Measurements from ENCODE around the gene A3GALT2. TPM values are rescaled to one million over a fixed set of nuclear protein-coding genes. Genes with fewer than 3 reads are reported as not detected.

The A3GALT2 gene
- polyA plus RNA-seq, 1 of the 3 experiments (the other 2 are of a cell fraction): 0.07 TPM

DNA sequence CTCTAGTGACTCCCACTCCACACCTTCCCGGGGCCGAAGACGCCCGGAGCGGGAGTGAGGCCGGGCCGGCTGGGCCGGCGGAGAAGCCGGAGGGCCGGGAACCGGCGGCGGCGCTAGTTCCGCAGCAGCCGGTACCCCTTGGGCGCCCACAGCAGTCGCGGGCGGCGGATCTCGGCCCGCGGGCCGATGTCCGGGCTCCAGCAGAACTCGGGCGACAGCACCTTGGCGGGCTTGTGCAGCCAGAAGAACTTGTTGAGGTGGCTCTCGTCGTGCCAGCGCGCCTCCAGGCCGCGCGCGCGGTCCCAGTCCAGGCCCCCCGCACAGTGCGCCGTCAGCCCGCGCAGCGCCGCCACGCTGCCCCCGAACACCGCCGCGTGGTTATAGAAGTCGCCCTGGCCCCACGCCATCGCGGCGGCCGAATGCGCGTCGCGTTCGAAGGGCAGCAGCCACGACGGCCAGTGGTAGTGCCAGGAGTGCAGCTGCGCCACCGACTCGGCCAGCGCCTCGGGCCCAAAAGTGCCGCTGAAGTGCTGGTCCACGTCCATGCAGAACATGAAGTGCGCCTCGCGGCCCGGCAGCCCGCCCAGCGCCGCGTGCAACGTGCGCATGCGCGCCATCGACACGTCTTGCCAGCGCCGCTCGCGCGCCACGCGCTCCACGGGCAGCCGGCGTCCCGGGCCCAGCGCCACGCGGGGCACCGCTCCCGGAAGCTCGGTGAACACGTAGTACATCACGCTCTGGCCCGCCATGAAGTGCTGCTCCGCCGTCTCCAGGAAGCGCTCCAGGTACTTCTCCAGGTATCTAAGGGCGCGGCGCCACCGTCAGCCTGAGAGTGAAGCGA, 14.0 kb downstream of the A3GALT2 start:
- no peak for DNase-seq
- 97% methylated on average over 94 of the region's 113 CpGs for WGBS (ENCODE audit: low lambda C conversion rate)
- Histone ChIP-seq H3K9me3 (no peaks in the 10 kb centered on the region), H3F3A (replicated peaks; ENCODE audit: insufficient read depth) (no peaks in the 10 kb centered on the region), H3K9me2 (no peaks in the 10 kb centered on the region), H3K36me3 (replicated peaks in 1 of 2; ENCODE audit: control insufficient read depth in 1 of 2, insufficient read depth in 2 of 2, low read length in 1 of 2) (peaks cover 0 to 2% of the 10 kb centered on the region in 2 experiments), H3K9ac (no peak overlapping the region), H3K4me2 (no peak overlapping the region), H3K79me2 (ENCODE audit: insufficient read depth) (no peaks in the 10 kb centered on the region), H3K27me3 (ENCODE audit: insufficient read depth) (no peaks in the 10 kb centered on the region), H3K4me3 (ENCODE audit: low read depth in 2 of 2, low read length in 1 of 2) (no peak overlapping the region), H4K20me1 (ENCODE audit: insufficient read depth) (no peaks in the 10 kb centered on the region), H3K27ac (ENCODE audit: low read depth in 2 of 2, low read length in 1 of 2) (no peak overlapping the region), H2AFZ (ENCODE audit: low read depth) (no peak overlapping the region), H3K4me1 (ENCODE audit: control insufficient read depth in 1 of 2, insufficient read depth in 2 of 2, low read depth in 1 of 2, low read length in 1 of 2) (no peaks in the 10 kb centered on the region; a peak in 1 of 4 replicates)
- ChIA-PET POLR2A (no interaction called here), CTCF (interaction anchor here (1.4 to 1.9 kb wide), 2 partner anchors 8 to 13 kb away, joined by 4 to 9 read pairs; no protein-coding TSS in a partner anchor)
- TF ChIP-seq MEF2A (IDR thresholded peaks at IDR 0.05; ENCODE audit: borderline replicate concordance, low read depth) (no peak), NRF1 (IDR thresholded peaks at IDR 0.05; ENCODE audit: low read depth, low read length) (no peak), FOXM1 (IDR thresholded peaks at IDR 0.05; ENCODE audit: low read depth) (no peak), ELF1 (IDR thresholded peaks at IDR 0.05) (no peak), FOXJ3 (CRISPR knock-in tag; IDR thresholded peaks at IDR 0.05) (no peak), EZH2phosphoT487 (IDR thresholded peaks at IDR 0.05; ENCODE audit: borderline replicate concordance, low read depth) (no peak), RCOR1 (IDR thresholded peaks at IDR 0.05; ENCODE audit: low read length) (no peak), FOSL2 (IDR thresholded peaks at IDR 0.05; ENCODE audit: borderline replicate concordance, low read depth) (no peak), SIN3A (IDR thresholded peaks at IDR 0.05; ENCODE audit: borderline replicate concordance, low read depth, low read length) (no peak), MXI1 (IDR thresholded peaks at IDR 0.05; ENCODE audit: low read depth, low read length) (no peak), GATA2 (CRISPR knock-in tag; IDR thresholded peaks at IDR 0.05) (no peak), JUND (IDR thresholded peaks at IDR 0.05) (no peak), CHD2 (IDR thresholded peaks at IDR 0.05; ENCODE audit: low read length, partially characterized antibody) (no peak)
- TF ChIP-seq, protein P1, sequence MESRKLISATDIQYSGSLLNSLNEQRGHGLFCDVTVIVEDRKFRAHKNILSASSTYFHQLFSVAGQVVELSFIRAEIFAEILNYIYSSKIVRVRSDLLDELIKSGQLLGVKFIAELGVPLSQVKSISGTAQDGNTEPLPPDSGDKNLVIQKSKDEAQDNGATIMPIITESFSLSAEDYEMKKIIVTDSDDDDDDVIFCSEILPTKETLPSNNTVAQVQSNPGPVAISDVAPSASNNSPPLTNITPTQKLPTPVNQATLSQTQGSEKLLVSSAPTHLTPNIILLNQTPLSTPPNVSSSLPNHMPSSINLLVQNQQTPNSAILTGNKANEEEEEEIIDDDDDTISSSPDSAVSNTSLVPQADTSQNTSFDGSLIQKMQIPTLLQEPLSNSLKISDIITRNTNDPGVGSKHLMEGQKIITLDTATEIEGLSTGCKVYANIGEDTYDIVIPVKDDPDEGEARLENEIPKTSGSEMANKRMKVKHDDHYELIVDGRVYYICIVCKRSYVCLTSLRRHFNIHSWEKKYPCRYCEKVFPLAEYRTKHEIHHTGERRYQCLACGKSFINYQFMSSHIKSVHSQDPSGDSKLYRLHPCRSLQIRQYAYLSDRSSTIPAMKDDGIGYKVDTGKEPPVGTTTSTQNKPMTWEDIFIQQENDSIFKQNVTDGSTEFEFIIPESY (IDR thresholded peaks at IDR 0.05; ENCODE audit: borderline replicate concordance, low read depth): no peak
- TF ChIP-seq, protein P2, sequence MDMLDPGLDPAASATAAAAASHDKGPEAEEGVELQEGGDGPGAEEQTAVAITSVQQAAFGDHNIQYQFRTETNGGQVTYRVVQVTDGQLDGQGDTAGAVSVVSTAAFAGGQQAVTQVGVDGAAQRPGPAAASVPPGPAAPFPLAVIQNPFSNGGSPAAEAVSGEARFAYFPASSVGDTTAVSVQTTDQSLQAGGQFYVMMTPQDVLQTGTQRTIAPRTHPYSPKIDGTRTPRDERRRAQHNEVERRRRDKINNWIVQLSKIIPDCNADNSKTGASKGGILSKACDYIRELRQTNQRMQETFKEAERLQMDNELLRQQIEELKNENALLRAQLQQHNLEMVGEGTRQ (IDR thresholded peaks at IDR 0.05; ENCODE audit: borderline replicate concordance, low read depth, low read length): no peak
- TF ChIP-seq, protein P3, sequence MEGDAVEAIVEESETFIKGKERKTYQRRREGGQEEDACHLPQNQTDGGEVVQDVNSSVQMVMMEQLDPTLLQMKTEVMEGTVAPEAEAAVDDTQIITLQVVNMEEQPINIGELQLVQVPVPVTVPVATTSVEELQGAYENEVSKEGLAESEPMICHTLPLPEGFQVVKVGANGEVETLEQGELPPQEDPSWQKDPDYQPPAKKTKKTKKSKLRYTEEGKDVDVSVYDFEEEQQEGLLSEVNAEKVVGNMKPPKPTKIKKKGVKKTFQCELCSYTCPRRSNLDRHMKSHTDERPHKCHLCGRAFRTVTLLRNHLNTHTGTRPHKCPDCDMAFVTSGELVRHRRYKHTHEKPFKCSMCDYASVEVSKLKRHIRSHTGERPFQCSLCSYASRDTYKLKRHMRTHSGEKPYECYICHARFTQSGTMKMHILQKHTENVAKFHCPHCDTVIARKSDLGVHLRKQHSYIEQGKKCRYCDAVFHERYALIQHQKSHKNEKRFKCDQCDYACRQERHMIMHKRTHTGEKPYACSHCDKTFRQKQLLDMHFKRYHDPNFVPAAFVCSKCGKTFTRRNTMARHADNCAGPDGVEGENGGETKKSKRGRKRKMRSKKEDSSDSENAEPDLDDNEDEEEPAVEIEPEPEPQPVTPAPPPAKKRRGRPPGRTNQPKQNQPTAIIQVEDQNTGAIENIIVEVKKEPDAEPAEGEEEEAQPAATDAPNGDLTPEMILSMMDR (IDR thresholded peaks at IDR 0.05): no peak

Data from SK-N-SH (cell line).